GM21367 (cell line): ENCODE data around the gene ATP9B.

Source experiments
- ATAC-seq: cut with Tn5 transposase; IDR thresholded peaks from one replicate; pipeline ENCODE4 v1.9.1; 2021; ENCODE audit not compliant: unreplicated experiment

ATP9B gene

GRCh38 chr18:79195716-79196683 lies 126.8 kb downstream of the ATP9B start:
- ATAC-seq = no peak

- no peak for ATAC-seq
Measured at GRCh38 chr18:79197531-79197930, 128.3 kb downstream of the ATP9B start.

- no peak for ATAC-seq
Measured at GRCh38 chr18:79199691-79200374, 130.6 kb downstream of the ATP9B start.

- peak; percentile 75 for ATAC-seq
Measured at GRCh38 chr18:79200546-79201268, 131.5 kb downstream of the ATP9B start.

GRCh38 chr18:79203017-79203605 lies 133.9 kb downstream of the ATP9B start:
- no peak for ATAC-seq

- no peak for ATAC-seq
Measured at GRCh38 chr18:79204889-79205807, 136.0 kb downstream of the ATP9B start.

GRCh38 chr18:79206444-79206843 lies 137.2 kb downstream of the ATP9B start:
- ATAC-seq = no peak

- ATAC-seq = no peak
Measured at GRCh38 chr18:79208906-79209305, 139.7 kb downstream of the ATP9B start.

- ATAC-seq = no peak
Measured at GRCh38 chr18:79210002-79210910, 141.1 kb downstream of the ATP9B start.

- no peak for ATAC-seq
Measured at GRCh38 chr18:79211844-79212243, 142.7 kb downstream of the ATP9B start.

- no peak for ATAC-seq
Measured at GRCh38 chr18:79214056-79214455, 144.9 kb downstream of the ATP9B start.

- no peak for ATAC-seq
Measured at GRCh38 chr18:79216176-79216575, 147.0 kb downstream of the ATP9B start.

- no peak for ATAC-seq
Measured at GRCh38 chr18:79217979-79218604, 148.9 kb downstream of the ATP9B start.

- ATAC-seq = no peak
Measured at GRCh38 chr18:79218605-79219190, 149.5 kb downstream of the ATP9B start.

GRCh38 chr18:79221136-79221535 lies 151.9 kb downstream of the ATP9B start:
- ATAC-seq = no peak

- no peak for ATAC-seq
Measured at GRCh38 chr18:79222790-79223189, 153.6 kb downstream of the ATP9B start.

- ATAC-seq = no peak
Measured at GRCh38 chr18:79223431-79223830, 154.2 kb downstream of the ATP9B start.

GRCh38 chr18:79224381-79224780 lies 155.2 kb downstream of the ATP9B start:
- ATAC-seq = no peak
